ENCODE data around the gene PTPRT. TPM values are rescaled to one million over a fixed set of nuclear protein-coding genes. Genes with fewer than 3 reads are reported as not detected.

PTPRT gene
- total and polyA plus RNA-seq, 4 donors: 0.14 to 2.8 (median 0.40) TPM

DNA sequence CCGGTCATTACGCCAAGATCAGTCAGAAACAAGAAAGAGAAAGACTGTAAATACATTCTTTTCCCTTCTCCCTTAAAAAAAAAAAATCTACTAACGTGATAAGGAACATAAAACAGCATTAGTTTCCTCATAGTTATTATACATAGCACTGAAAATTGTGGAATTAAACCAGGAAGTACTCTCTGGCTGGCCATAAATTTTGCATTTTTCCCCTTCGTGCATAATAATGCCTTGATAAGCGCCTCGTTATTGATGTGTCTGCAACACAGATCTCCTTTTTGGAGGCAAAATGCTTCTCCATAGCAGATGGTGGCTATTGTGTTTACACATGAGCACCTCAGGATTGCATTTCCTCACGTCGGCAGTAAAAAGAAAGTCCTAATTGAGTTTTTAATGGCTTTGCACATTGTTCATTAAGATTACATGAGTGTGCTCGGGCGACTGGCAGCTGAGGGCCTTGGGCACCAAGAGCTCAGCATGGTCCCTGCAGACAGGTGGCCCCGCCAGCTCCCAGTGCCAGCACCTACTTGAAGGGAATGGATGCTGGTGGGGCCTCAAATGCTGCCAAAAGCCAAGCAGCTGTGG lies 394.5 kb downstream of the PTPRT start:
- peaks cover 0 to 3% (median 0%) of the 10 kb centered on the region in 4 donors for H3K9me3 ChIP-seq (ENCODE audit: control insufficient read depth in 4 of 4, low read length in 3 of 4)
- H3K27ac ChIP-seq (ENCODE audit: low read depth in 1 of 2, low read length in 2 of 2): no peak overlapping the region
- DNase-seq (ENCODE audit: low spot score): no peak
- H3K36me3 ChIP-seq (ENCODE audit: control insufficient read depth in 4 of 4, insufficient read depth in 3 of 4, low read depth in 1 of 4, low read length in 3 of 4): no peaks in the 10 kb centered on the region
- H3K4me3 ChIP-seq (ENCODE audit: low read depth in 1 of 3, low read length in 3 of 3): no peak overlapping the region
- no peaks in the 10 kb centered on the region for H3K27me3 ChIP-seq (ENCODE audit: control insufficient read depth in 4 of 4, insufficient read depth in 4 of 4, low read length in 3 of 4)
- no peaks in the 10 kb centered on the region for H3K4me1 ChIP-seq (ENCODE audit: control insufficient read depth in 4 of 4, insufficient read depth in 4 of 4, low read length in 3 of 4)
- 85% methylated on average over 11 of the region's 11 CpGs for WGBS
- H3K9ac ChIP-seq (ENCODE audit: low read depth in 1 of 2, low read length in 2 of 2): no peak overlapping the region
- TF ChIP-seq HNF4A (conservative IDR thresholded peaks at IDR 0.05) (no peak), FOXA1 (IDR thresholded peaks at IDR 0.05) (no peak), SP1 (IDR thresholded peaks at IDR 0.05) (no peak), JUND (IDR thresholded peaks at IDR 0.05) (no peak), EGR1 (IDR thresholded peaks at IDR 0.05; ENCODE audit: low read depth in 2 of 2) (no peak), GABPA (IDR thresholded peaks at IDR 0.05 in 1 of 2, conservative IDR thresholded peaks at IDR 0.05 in 1 of 2) (no peak), RXRA (IDR thresholded peaks at IDR 0.05) (no peak), RAD21 (IDR thresholded peaks at IDR 0.05) (no peak), HNF4G (IDR thresholded peaks at IDR 0.05) (no peak), NR2F2 (IDR thresholded peaks at IDR 0.05) (no peak), YY1 (IDR thresholded peaks at IDR 0.05) (no peak)
- TF ChIP-seq, protein P1, sequence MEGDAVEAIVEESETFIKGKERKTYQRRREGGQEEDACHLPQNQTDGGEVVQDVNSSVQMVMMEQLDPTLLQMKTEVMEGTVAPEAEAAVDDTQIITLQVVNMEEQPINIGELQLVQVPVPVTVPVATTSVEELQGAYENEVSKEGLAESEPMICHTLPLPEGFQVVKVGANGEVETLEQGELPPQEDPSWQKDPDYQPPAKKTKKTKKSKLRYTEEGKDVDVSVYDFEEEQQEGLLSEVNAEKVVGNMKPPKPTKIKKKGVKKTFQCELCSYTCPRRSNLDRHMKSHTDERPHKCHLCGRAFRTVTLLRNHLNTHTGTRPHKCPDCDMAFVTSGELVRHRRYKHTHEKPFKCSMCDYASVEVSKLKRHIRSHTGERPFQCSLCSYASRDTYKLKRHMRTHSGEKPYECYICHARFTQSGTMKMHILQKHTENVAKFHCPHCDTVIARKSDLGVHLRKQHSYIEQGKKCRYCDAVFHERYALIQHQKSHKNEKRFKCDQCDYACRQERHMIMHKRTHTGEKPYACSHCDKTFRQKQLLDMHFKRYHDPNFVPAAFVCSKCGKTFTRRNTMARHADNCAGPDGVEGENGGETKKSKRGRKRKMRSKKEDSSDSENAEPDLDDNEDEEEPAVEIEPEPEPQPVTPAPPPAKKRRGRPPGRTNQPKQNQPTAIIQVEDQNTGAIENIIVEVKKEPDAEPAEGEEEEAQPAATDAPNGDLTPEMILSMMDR (IDR thresholded peaks at IDR 0.05; ENCODE audit: low read depth, low read length, missing input control): no peak
- TF ChIP-seq, protein P2, sequence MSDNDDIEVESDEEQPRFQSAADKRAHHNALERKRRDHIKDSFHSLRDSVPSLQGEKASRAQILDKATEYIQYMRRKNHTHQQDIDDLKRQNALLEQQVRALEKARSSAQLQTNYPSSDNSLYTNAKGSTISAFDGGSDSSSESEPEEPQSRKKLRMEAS (IDR thresholded peaks at IDR 0.05): no peak

DNA sequence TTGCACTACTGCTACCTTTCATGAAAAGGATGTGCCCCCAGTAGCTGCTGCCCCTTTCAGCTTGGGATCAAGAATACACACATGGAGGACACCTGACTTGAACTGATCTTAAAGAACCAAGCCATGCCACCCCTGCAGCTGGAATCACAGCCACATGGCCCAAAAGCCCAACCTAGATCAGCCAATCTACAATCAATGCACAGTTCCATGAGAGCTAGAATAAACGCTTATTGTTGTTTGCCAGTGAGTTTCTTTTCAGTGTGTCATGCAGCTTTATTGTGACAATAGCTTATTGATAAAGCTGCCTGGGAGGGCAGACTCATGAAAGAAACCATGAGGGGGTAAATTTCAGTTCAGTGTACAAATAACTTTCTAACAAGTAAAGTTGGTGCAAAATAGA lies 397.7 kb downstream of the PTPRT start:
- Histone ChIP-seq H3K4me1 (ENCODE audit: control insufficient read depth in 4 of 4, insufficient read depth in 4 of 4, low read length in 3 of 4) (no peaks in the 10 kb centered on the region), H3K9me3 (ENCODE audit: control insufficient read depth in 4 of 4, low read length in 3 of 4) (no peaks in the 10 kb centered on the region), H3K27ac (ENCODE audit: low read depth in 1 of 2, low read length in 2 of 2) (no peak overlapping the region), H3K9ac (ENCODE audit: low read depth in 1 of 2, low read length in 2 of 2) (no peak overlapping the region), H3K4me3 (ENCODE audit: low read depth in 1 of 3, low read length in 3 of 3) (no peak overlapping the region), H3K36me3 (ENCODE audit: control insufficient read depth in 4 of 4, insufficient read depth in 3 of 4, low read depth in 1 of 4, low read length in 3 of 4) (no peaks in the 10 kb centered on the region), H3K27me3 (ENCODE audit: control insufficient read depth in 4 of 4, insufficient read depth in 4 of 4, low read length in 3 of 4) (no peaks in the 10 kb centered on the region)
- no peak for DNase-seq (ENCODE audit: low spot score)
- TF ChIP-seq, protein P3, sequence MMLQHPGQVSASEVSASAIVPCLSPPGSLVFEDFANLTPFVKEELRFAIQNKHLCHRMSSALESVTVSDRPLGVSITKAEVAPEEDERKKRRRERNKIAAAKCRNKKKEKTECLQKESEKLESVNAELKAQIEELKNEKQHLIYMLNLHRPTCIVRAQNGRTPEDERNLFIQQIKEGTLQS (IDR thresholded peaks at IDR 0.05): no peak
- TF ChIP-seq RXRA (IDR thresholded peaks at IDR 0.05) (no peak), EGR1 (IDR thresholded peaks at IDR 0.05; ENCODE audit: low read depth in 2 of 2) (no peak), TAF1 (conservative IDR thresholded peaks at IDR 0.05) (no peak), RAD21 (IDR thresholded peaks at IDR 0.05) (no peak), SP1 (IDR thresholded peaks at IDR 0.05) (no peak), HNF4A (conservative IDR thresholded peaks at IDR 0.05) (no peak), FOXA1 (IDR thresholded peaks at IDR 0.05) (no peak), FOXA2 (IDR thresholded peaks at IDR 0.05) (no peak), GABPA (IDR thresholded peaks at IDR 0.05 in 1 of 2, conservative IDR thresholded peaks at IDR 0.05 in 1 of 2) (no peak), YY1 (IDR thresholded peaks at IDR 0.05) (no peak), HNF4G (IDR thresholded peaks at IDR 0.05) (no peak), NR2F2 (IDR thresholded peaks at IDR 0.05) (no peak)
- TF ChIP-seq, protein P2 (IDR thresholded peaks at IDR 0.05): no peak
- TF ChIP-seq, protein P4, sequence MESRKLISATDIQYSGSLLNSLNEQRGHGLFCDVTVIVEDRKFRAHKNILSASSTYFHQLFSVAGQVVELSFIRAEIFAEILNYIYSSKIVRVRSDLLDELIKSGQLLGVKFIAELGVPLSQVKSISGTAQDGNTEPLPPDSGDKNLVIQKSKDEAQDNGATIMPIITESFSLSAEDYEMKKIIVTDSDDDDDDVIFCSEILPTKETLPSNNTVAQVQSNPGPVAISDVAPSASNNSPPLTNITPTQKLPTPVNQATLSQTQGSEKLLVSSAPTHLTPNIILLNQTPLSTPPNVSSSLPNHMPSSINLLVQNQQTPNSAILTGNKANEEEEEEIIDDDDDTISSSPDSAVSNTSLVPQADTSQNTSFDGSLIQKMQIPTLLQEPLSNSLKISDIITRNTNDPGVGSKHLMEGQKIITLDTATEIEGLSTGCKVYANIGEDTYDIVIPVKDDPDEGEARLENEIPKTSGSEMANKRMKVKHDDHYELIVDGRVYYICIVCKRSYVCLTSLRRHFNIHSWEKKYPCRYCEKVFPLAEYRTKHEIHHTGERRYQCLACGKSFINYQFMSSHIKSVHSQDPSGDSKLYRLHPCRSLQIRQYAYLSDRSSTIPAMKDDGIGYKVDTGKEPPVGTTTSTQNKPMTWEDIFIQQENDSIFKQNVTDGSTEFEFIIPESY (IDR thresholded peaks at IDR 0.05): no peak
- 91% methylated on average over 1 of the region's 1 CpG for WGBS

All from liver (tissue), 9 donors.